ENCODE data around the gene SEMA4D.

Gene SEMA4D

GRCh38 chr9:89465726-89466308 is 32.1 kb downstream of the SEMA4D start:
- DNase-seq (ENCODE audit: low read depth): no peak
- H3K4me3 ChIP-seq (ENCODE audit: low read depth, low read length): no peak overlapping the region
- no peak for TF ChIP-seq MAX (IDR thresholded peaks at IDR 0.05; ENCODE audit: low read depth, low read length)
- no peak for TF ChIP-seq POLR2A (IDR thresholded peaks at IDR 0.05; ENCODE audit: extremely low read depth, insufficient read length)
- TF ChIP-seq CTCF (IDR thresholded peaks at IDR 0.05; ENCODE audit: low read depth, low read length): no peak
- TF ChIP-seq MYC (IDR thresholded peaks at IDR 0.05; ENCODE audit: low read depth, low read length): no peak

- H3K4me3 ChIP-seq (ENCODE audit: low read depth, low read length): no peak overlapping the region
- no peak for TF ChIP-seq CTCF (IDR thresholded peaks at IDR 0.05; ENCODE audit: low read depth, low read length)
- no peak for TF ChIP-seq POLR2A (IDR thresholded peaks at IDR 0.05; ENCODE audit: extremely low read depth, insufficient read length)
- TF ChIP-seq MYC (IDR thresholded peaks at IDR 0.05; ENCODE audit: low read depth, low read length): no peak
- TF ChIP-seq MAX (IDR thresholded peaks at IDR 0.05; ENCODE audit: low read depth, low read length): no peak
Observed at GRCh38 chr9:89465001-89465451, 32.9 kb downstream of the SEMA4D start.

GRCh38 chr9:89464300-89464901 is 33.5 kb downstream of the SEMA4D start:
- peak overlapping the region; percentile 37 for H3K4me3 ChIP-seq (ENCODE audit: low read depth, low read length)
- TF ChIP-seq MAX (IDR thresholded peaks at IDR 0.05; ENCODE audit: low read depth, low read length): 0 out of 2 replicates have a peak, but pooled peaks have one; percentile 7
- no peak for TF ChIP-seq POLR2A (IDR thresholded peaks at IDR 0.05; ENCODE audit: extremely low read depth, insufficient read length)

More at GRCh38 chr9:89465001-89465451, 32.9 kb downstream of the SEMA4D start:
- peak; percentile 73 for DNase-seq (ENCODE audit: low read depth)

GRCh38 chr9:89462817-89463683 is 34.9 kb downstream of the SEMA4D start:
- no peak overlapping the region for H3K4me3 ChIP-seq (ENCODE audit: low read depth, low read length)
- DNase-seq (ENCODE audit: low read depth): no peak
- TF ChIP-seq CTCF (IDR thresholded peaks at IDR 0.05; ENCODE audit: low read depth, low read length): no peak
- TF ChIP-seq POLR2A (IDR thresholded peaks at IDR 0.05; ENCODE audit: extremely low read depth, insufficient read length): no peak
- no peak for TF ChIP-seq MYC (IDR thresholded peaks at IDR 0.05; ENCODE audit: low read depth, low read length)
- no peak for TF ChIP-seq MAX (IDR thresholded peaks at IDR 0.05; ENCODE audit: low read depth, low read length)

More at GRCh38 chr9:89464300-89464901, 33.5 kb downstream of the SEMA4D start:
- peak; percentile 82 for DNase-seq (ENCODE audit: low read depth)

GRCh38 chr9:89462199-89462598 is 35.7 kb downstream of the SEMA4D start:
- no peak for DNase-seq (ENCODE audit: low read depth)
- H3K4me3 ChIP-seq (ENCODE audit: low read depth, low read length): no peak overlapping the region
- TF ChIP-seq CTCF (IDR thresholded peaks at IDR 0.05; ENCODE audit: low read depth, low read length): no peak
- TF ChIP-seq MYC (IDR thresholded peaks at IDR 0.05; ENCODE audit: low read depth, low read length): no peak
- TF ChIP-seq POLR2A (IDR thresholded peaks at IDR 0.05; ENCODE audit: extremely low read depth, insufficient read length): no peak
- TF ChIP-seq MAX (IDR thresholded peaks at IDR 0.05; ENCODE audit: low read depth, low read length): no peak

Data from NB4 (cell line).